Measurements from ENCODE around the gene TADA2B. TPM values are rescaled to one million over a fixed set of nuclear protein-coding genes. Genes with fewer than 3 reads are reported as not detected.

Gene TADA2B
- total RNA-seq, 2 donors from 2014 or later = 34.5 to 41.2 TPM

DNA sequence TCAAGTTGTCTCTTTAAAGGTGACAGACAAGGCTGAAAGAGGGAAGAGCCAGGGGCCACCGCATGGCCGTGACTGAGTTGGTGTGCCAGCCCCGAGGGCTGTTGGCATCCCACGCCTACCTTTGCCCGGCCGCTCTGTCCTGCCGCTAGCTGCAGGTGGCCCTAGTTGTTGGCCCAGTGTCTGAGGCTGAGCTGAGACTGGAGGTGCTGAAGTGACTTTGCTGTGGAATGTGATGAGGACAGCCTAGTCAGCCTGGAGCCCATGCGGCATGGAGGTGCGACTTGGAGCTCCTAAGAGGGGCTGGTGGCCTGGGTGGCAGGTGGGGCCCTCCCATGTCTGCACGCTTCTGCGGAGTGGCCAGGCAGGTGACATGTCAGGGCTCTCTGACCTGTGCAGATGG is 6.6 kb downstream of the TADA2B start:
- peaks cover 0 to 2% of the 10 kb centered on the region in 2 donors for H3K36me3 ChIP-seq
- peaks cover 16% of the 10 kb centered on the region for H3K4me1 ChIP-seq (replicated peaks)
- no peak for TF ChIP-seq POLR2A (IDR thresholded peaks at IDR 0.05)
- no peaks in the 10 kb centered on the region for H3K9me3 ChIP-seq
- H3K27ac ChIP-seq = no peak overlapping the region
- no peak overlapping the region for H3K4me3 ChIP-seq
- WGBS = 77% methylated on average over 11 of the region's 11 CpGs
- intact Hi-C loops (cut with DNase I) = loop anchor here (10.0 kb wide), 1 partner anchor 265 kb away; the partner anchor contains the start of gene KIAA0232
- H3K27me3 ChIP-seq (replicated peaks; ENCODE audit: insufficient read depth) = no peaks in the 10 kb centered on the region
- no peak for DNase-seq (ENCODE audit: low spot score)

DNA sequence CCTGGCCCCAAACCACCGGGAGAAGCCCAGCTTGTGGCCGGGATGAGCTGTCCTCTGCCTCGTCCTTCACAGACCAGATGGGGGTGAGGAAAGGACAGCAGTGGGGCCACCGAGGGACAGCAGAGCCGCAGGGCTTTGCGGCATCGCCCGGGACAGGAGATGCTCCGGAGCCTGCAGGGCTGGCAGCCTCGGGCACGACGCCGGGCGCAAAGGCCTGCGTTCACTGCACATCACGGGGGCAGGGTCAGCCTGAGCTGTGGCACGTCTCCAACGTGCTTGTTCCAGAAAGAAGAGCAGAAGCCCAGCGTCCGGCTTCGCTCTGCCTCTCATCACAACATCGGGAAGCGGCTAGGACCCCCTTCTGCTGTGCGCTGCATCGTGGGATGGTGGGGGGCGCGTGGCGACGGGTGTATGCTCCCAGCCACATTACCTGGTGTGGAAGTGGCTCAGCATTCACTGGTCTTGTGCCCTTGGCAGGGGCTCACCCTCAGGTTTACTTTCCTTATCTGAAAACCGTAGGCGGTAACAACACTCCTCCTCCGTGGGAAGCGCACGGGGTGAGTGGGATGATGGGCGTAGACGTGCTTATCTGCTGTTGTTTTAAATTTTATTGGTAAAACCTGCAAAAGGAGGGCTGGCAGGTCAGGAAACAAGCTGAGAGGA is 7.4 kb downstream of the TADA2B start:
- H3K4me1 ChIP-seq (replicated peaks) = peaks cover 9% of the 10 kb centered on the region
- 81% methylated on average over 20 of the region's 36 CpGs for WGBS

DNA sequence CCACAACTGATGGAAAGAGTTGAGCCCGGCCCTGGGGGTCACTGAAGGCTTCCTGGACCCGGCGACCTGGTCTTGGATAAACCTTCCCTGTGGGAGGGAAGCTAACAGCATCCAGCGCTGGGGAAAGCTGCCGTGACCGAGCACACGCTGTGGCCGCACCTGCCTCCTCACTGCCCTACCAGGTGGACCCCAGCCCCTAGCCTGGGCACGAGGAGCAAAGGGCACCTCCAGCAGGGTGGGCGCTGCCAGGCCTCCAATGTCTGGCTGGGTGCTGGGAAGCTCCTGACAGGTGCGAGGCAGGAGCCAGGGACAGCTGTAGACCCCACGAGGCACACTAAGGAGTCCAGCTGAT is 7.9 kb downstream of the TADA2B start:
- DNase-seq (ENCODE audit: low spot score) = no peak
- H3K4me3 ChIP-seq = no peak overlapping the region
- 69% methylated on average over 6 of the region's 12 CpGs for WGBS

More for the DNA sequence above, 7.4 kb downstream of the TADA2B start:
- H3K4me3 ChIP-seq = no peak overlapping the region
- H3K27me3 ChIP-seq (replicated peaks; ENCODE audit: insufficient read depth) = no peaks in the 10 kb centered on the region
- intact Hi-C loops (cut with DNase I) = no loop called here
- H3K27ac ChIP-seq = no peak overlapping the region
- peaks cover 2 to 5% of the 10 kb centered on the region in 2 donors for H3K36me3 ChIP-seq
- TF ChIP-seq POLR2AphosphoS5 (IDR thresholded peaks at IDR 0.05) (no peak), POLR2A (IDR thresholded peaks at IDR 0.05) (no peak)
- TF ChIP-seq, protein P1, sequence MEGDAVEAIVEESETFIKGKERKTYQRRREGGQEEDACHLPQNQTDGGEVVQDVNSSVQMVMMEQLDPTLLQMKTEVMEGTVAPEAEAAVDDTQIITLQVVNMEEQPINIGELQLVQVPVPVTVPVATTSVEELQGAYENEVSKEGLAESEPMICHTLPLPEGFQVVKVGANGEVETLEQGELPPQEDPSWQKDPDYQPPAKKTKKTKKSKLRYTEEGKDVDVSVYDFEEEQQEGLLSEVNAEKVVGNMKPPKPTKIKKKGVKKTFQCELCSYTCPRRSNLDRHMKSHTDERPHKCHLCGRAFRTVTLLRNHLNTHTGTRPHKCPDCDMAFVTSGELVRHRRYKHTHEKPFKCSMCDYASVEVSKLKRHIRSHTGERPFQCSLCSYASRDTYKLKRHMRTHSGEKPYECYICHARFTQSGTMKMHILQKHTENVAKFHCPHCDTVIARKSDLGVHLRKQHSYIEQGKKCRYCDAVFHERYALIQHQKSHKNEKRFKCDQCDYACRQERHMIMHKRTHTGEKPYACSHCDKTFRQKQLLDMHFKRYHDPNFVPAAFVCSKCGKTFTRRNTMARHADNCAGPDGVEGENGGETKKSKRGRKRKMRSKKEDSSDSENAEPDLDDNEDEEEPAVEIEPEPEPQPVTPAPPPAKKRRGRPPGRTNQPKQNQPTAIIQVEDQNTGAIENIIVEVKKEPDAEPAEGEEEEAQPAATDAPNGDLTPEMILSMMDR (IDR thresholded peaks at IDR 0.05) = no peak
- no peak for DNase-seq (ENCODE audit: low spot score)
- H3K9me3 ChIP-seq = no peaks in the 10 kb centered on the region

DNA sequence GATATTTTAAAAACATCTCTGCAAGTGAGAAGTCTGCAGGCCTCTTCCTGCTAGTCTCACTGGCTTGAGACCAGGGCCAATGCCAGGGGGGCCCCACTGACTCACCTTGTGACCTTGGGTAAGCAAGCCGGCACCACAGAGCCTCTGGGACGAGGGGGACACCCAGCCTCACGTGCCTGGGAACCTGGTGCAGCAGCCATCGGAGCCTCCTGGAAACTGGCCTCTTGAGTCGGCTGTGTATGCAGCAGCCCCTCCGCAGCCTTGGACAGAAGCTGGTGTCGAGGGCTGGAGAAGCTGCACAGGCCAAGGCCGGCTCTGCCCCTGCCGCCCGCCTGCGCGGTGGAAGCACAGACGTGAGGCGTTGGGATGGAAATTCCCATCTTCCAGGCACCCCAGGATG is 8.7 kb downstream of the TADA2B start:
- TF ChIP-seq, protein P1 (IDR thresholded peaks at IDR 0.05) = no peak
- TF ChIP-seq POLR2AphosphoS5 (IDR thresholded peaks at IDR 0.05) = no peak
- TF ChIP-seq POLR2A (IDR thresholded peaks at IDR 0.05) = no peak
- intact Hi-C loops (cut with DNase I) = no loop called here
- Histone ChIP-seq H3K27me3 (replicated peaks; ENCODE audit: insufficient read depth) (no peaks in the 10 kb centered on the region), H3K4me1 (replicated peaks) (no peaks in the 10 kb centered on the region), H3K36me3 (peaks cover 2 to 5% of the 10 kb centered on the region in 2 donors), H3K27ac (no peak overlapping the region), H3K9me3 (no peaks in the 10 kb centered on the region), H3K4me3 (no peak overlapping the region)
- WGBS = 93% methylated on average over 10 of the region's 14 CpGs
- DNase-seq (ENCODE audit: low spot score) = no peak

More for the DNA sequence above, 7.9 kb downstream of the TADA2B start:
- TF ChIP-seq POLR2AphosphoS5 (IDR thresholded peaks at IDR 0.05) = no peak
- TF ChIP-seq POLR2A (IDR thresholded peaks at IDR 0.05) = no peak
- TF ChIP-seq, protein P1 (IDR thresholded peaks at IDR 0.05) = no peak
- no peaks in the 10 kb centered on the region for H3K27me3 ChIP-seq (replicated peaks; ENCODE audit: insufficient read depth)
- no peak overlapping the region for H3K27ac ChIP-seq
- peaks cover 4% of the 10 kb centered on the region for H3K4me1 ChIP-seq (replicated peaks)
- H3K9me3 ChIP-seq = no peaks in the 10 kb centered on the region
- peaks cover 2 to 5% of the 10 kb centered on the region in 2 donors for H3K36me3 ChIP-seq
- intact Hi-C loops (cut with DNase I) = no loop called here

DNA sequence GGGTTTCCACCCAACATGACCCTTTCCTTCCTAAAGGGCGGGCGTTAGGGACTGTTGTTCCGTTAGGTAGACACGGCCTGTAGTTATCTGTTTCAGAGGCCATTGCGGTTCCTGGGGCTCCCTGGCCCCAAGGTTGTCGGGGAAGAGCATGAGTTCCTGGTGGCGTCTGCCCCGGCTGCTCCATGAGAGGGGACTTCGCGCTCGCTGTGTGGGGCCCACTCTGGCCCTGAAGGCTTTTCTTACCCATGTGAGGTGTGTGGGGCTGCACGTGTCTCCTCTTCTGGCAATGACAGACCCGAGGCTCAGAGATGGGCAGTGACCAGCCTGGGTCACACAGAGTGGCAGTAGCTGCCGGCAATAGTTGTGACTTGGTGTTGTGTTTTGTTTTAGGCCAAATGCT is 9.1 kb downstream of the TADA2B start:
- no peaks in the 10 kb centered on the region for H3K27me3 ChIP-seq (replicated peaks; ENCODE audit: insufficient read depth)
- no peak overlapping the region for H3K27ac ChIP-seq
- no peak for DNase-seq (ENCODE audit: low spot score)
- 84% methylated on average over 6 of the region's 14 CpGs for WGBS
- TF ChIP-seq, protein P1 (IDR thresholded peaks at IDR 0.05) = no peak
- TF ChIP-seq POLR2A (IDR thresholded peaks at IDR 0.05) (no peak), POLR2AphosphoS5 (IDR thresholded peaks at IDR 0.05) (no peak)
- intact Hi-C loops (cut with DNase I) = no loop called here
- no peaks in the 10 kb centered on the region for H3K4me1 ChIP-seq (replicated peaks)
- no peak overlapping the region for H3K4me3 ChIP-seq
- H3K9me3 ChIP-seq = no peaks in the 10 kb centered on the region
- H3K36me3 ChIP-seq = peaks cover 2 to 5% of the 10 kb centered on the region in 2 donors
